ENCODE measurements around the gene PLTP.
A peak's percentile ranks its signal among the peaks of the same experiment; 100 is the strongest.
"Not testable (repeated sequence)": the region's sequence is repeated elsewhere in the genome, so short reads cannot be mapped to it uniquely, and the experiment has no call there.

The PLTP gene

DNA sequence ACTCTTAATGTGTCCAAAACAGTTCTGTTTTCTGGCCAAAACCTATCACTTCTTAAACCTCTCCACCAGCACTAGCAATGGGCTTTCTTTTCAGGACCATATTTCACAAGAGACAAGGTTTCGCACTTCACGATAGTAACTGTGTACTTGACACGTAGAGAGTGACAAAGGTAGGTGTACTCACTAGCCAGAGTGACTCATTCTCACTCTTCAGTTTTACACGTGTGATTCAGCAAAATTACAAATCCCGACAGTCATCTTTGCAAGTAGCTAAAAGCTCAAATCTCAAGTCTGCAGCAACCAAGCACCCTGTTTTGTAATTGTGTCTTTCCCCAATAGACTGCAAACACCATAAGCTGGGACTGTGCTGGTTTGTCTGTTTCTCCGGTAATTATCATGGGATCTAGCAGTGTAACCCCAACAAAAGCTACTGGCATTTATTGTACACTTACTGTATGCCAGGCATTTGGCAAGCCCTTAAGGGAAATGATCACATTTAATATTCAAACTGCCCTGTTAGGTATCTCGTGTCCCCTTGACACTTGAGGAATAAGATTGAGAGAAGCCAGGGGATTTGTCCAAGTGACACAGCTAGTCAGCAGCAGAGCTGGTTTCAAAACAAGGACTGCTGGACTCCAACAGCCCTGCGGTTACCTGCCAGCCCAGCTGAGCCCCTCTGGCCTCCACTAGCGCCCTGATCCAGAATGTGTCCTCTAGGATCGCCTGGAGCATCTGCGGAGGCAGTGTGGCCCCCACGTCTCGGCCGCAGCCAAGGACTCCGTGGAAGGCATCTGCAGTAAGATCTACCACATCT, 32.4 kb upstream of the PLTP start:
- peak; percentile 39 to 83 (median 67) for DNase-seq

- DNase-seq = no peak
Observed at GRCh38 chr20:45943613-45944012, 31.7 kb upstream of the PLTP start.

DNA sequence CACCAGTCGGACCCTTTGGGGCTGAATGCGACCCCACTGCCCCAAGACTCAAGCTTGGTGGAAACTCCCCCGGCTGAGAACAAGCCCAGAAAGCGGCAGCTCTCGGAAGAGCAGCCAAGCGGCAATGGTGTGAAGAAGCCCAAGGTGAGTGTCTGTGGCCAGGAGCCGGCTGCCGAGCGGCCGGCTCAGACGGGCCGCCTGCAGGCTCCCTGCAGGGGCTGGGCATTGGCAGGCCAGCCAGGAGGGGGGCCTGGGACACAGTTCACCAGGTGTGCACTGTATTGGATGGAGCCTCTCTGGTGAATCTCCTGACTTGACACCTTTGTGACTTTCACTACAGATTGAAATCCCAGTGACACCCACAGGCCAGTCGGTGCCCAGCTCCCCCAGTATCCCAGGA, 28.5 kb upstream of the PLTP start:
- DNase-seq = no peak

GRCh38 chr20:45940053-45940452, 28.1 kb upstream of the PLTP start:
- no peak for DNase-seq

GRCh38 chr20:45938727-45939438, 26.9 kb upstream of the PLTP start:
- no peak for DNase-seq

DNA sequence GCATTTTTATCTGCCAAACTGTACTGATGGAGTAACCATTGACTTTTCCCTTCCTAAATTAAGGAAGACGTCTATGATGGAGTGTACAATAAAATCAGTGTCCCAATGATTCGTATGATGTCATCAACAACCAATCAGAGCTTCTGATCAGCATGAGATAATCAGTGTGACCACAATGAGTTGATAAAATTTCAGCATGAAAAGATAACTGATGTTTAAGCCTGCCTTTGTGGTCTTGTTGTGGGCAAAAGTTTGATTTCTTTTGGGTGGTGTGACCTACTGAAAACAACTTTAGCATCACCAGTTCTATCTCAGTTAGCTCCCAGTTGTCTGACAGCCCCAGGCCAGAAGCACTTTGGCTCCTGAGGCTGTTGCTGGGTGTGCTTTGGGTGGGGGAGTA, 25.8 kb upstream of the PLTP start:
- peak in 1 of 3 donors; percentile 31 for DNase-seq

- no peak for DNase-seq
Observed at GRCh38 chr20:45935416-45936046, 23.6 kb upstream of the PLTP start.

DNA sequence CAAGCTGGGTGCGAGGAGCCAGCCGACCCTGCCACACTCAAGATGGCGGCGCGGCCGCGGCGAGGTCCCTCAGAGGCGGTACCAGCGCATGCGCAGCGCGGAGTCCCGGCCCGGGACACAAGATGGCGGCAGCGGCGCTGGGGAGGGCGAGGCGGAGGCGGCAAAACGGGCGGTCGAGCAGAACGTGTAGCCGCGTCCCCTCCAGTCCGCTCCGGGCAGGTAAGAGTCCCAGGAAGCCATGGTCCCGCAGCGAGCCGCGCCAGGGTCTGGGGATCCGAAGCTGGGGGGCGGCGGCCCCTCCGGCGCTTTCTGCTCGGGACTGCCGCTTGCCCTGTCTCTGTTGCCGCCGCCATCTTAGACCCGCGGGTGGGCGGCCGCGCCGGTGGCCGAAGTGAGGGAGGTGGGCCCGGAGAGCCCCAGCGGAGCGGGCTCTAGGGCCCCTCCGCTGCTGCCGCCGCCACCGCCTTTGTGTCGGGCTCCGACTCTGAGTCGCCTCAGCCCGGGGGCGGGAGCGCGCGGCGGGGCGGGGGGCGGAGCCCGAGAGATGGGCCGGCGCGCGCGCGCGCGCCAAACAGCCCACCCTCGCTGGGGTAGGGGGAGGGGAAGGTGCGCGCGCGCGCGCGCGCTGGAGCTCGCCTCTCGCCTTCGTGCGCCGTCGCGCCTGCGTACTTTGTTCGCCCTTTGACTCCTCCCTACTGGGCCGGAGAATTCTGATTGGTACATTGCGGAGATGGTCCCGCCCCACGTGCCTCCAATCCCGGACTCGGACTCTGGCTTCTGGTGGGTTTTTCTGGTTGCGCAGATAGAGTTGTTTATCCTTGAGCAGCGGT, 22.8 kb upstream of the PLTP start, which contains the start of gene PCIF1:
TSS of gene PCIF1 (plus strand) at position 98 of the 830 bp plus-strand sequence. CDS start 4,317 bp downstream, outside the sequence.
- DNase-seq = peak; percentile 99 to 100 (median 100)

DNA sequence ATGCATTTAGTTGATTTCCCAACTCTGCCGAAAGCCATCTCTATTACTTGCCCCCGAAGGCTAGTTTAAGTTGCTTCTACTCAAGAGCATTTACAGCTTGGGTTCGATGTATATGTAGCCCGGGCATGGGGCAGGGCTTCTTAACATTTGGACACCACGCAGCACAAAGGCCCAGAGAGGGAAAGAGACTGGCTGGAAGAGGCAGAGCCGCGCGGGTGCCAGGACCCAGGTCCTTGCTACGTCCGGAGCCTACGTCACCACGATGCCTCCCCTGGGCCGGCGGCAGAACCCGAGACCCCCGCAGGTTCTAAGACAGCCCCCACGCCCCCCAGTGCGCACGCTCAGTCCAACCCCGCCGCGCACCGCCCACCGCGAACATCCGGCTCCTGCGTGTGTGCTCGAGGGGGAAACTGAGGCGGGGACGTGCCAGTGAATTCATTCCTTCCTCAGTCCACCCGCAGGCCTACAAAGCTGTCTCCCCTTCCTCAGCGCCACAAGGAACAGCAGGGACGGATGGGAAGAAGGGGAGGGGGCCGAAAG, 22.2 kb upstream of the PLTP start:
- DNase-seq = peak; percentile 26 to 55 (median 29)

DNA sequence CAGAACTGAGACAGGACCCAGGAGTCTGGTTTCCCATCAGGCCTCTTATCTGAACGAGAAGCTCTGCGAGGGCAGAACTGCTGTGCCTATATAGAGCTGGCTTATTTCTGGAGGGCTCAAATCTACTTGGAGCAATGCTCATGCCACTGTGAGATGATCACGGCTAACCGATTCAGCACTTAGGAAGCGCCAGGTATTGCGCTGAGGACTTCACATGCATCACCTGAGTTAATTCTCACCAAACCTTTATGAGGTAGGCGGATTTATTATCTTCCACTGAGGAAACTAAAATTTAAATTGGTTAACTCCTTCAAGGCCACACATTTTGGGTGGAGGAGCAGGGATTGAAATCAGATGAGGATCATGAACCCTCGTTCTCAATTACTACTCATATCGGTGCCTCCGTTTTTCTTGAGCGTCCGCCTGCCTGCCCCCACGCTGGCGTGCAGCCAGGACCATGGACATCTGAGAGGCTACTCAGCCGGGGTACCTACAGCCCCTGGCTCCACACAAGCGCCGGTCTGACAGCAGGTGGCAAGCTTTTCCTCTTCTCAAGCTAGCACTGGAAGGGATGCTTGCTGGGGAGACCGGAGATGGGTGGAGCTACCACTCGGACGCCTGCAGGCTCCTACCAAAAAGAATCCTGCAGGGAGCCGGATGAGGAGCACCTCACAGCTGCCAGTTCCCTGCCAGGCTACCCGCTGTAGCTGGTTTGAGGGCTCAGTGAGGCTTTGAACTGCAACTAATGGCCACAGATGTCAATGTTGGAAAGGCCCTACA, 21.5 kb upstream of the PLTP start:
- DNase-seq = peak; percentile 51 to 67 (median 61)

DNA sequence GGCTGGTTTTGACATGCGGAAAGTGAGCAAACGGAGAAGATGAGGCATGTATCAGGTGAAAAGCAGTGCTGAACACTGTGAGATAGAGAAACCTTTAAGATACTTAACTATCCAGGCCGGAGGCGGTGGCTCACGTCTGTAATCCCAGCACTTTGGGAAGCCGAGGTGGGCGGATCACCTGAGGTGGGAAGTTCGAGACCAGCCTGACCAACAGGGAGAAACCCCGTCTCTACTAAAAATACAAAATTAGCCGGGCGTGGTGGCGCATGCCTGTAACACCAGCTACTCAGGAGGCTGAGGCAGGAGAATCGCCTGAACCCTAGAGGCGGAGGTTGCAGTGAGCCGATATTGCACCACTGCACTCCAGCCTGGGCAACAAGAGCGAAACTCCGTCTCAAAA, 19.7 kb upstream of the PLTP start:
- not testable (repeated sequence) for DNase-seq

GRCh38 chr20:45927071-45927878, 15.3 kb upstream of the PLTP start:
- no peak for DNase-seq

DNA sequence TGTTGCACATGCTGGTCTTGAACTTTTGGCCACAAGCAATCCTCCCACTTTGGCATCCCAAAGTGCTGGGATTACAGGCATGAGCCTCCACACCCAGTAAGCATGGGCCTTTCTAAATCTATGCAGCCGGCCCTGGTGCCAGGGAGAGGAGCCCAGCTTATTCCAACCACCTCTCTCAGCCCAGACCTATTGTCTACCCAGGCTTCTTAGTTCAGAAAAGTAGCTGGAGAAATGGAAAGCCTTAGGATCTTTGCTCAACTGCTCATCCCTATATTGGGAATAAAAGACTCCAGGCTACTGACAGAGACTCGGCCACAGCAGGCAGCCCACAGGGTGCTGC, 14.7 kb upstream of the PLTP start:
- no peak for DNase-seq

GRCh38 chr20:45925821-45926506, 14.0 kb upstream of the PLTP start:
- DNase-seq = no peak

- DNase-seq = peak; percentile 59 to 73 (median 70)
Observed at GRCh38 chr20:45924391-45925261, 12.7 kb upstream of the PLTP start.

DNA sequence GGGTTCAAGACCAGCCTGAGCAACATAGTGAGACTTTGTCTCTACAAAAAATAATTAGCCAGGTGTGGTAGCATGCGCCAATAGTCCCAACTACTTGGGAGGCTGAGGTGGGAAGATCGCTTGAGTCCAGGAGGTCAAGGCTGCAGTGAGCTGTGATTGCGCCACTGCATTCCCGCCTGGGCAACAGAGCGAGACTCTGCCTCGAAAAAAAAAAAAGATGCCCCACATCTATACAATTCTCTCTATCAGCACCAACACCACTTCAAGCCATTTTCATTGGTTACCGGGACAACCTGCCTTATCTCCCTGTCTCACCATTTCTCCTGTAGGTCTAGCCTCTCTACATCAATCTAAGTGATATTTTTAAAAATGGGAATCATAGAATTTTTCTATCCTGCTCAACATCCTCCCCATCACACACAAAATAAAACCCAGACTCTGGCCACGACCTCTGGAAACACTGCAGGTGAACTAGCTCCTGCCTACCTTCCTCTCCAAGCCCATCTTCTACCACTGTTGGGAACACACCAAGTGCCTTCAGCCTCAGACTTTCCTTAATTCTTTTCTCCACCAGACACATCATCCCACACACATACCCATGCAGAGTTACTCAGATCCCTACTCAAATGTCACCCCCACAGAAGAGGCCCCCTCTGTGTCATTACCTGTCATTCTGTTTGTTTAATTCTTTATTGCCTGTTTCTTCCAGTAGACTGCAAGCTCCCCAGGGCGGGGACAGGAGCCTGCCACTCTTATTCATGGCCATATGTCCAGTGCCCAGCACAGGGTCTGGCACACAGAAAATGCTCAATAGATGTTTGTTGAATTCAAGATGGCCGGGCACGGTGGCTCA, 9.6 kb upstream of the PLTP start:
- no peak for DNase-seq

- peak; percentile 88 to 93 (median 92) for DNase-seq
Observed at GRCh38 chr20:45920462-45921336, 8.7 kb upstream of the PLTP start.
